Tibial nerve (tissue), 4 donors: Measurements from ENCODE around the gene MLNR.

Experiments
- EP300 ChIP-seq, 2 donors: sonication (generic); formaldehyde crosslinking; IDR thresholded peaks; one replicate each; pipeline ENCODE4 v1.6.1; 2017; ENCODE audit warnings: antibody characterized with exemption in 2 of 2, mild to moderate bottlenecking in 1 of 2
- TF ChIP-seq, protein P1 (sequence below), 5 experiments: fragments of 200-600 bp in 3 of 5; fragments of 450-650 bp in 2 of 5; sonication (generic) in 3 of 5; IDR thresholded peaks; one replicate each; pipeline ENCODE4 v1.5.1; 2016 to 2019; ENCODE audit warnings: antibody characterized with exemption in 5 of 5, mild to moderate bottlenecking in 3 of 5, moderate library complexity in 2 of 5

GRCh38 chr13:49221590-49221965, 1.4 kb downstream of the MLNR start:
- TF ChIP-seq EP300 (IDR thresholded peaks at IDR 0.05), result no peak
- TF ChIP-seq, protein P1, sequence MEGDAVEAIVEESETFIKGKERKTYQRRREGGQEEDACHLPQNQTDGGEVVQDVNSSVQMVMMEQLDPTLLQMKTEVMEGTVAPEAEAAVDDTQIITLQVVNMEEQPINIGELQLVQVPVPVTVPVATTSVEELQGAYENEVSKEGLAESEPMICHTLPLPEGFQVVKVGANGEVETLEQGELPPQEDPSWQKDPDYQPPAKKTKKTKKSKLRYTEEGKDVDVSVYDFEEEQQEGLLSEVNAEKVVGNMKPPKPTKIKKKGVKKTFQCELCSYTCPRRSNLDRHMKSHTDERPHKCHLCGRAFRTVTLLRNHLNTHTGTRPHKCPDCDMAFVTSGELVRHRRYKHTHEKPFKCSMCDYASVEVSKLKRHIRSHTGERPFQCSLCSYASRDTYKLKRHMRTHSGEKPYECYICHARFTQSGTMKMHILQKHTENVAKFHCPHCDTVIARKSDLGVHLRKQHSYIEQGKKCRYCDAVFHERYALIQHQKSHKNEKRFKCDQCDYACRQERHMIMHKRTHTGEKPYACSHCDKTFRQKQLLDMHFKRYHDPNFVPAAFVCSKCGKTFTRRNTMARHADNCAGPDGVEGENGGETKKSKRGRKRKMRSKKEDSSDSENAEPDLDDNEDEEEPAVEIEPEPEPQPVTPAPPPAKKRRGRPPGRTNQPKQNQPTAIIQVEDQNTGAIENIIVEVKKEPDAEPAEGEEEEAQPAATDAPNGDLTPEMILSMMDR (IDR thresholded peaks at IDR 0.05), result no peak
